D721Med (cell line): ENCODE results near the gene FSTL5.
A peak's percentile ranks its signal among the peaks of the same experiment; 100 is the strongest.

Experiments used
- DNase-seq: peaks from one replicate; pipeline ENCODE4 v3.0.0; 2011; ENCODE audit warnings: low spot score; ENCODE audit not compliant: insufficient read length
- FAIRE-seq: peaks from 2 replicates; lab custom pipeline; 2011; peaks lifted over from hg19 to GRCh38; lab: Jason Lieb, UNC
- CTCF ChIP-seq: IDR thresholded peaks from 2 replicates; pipeline ENCODE4 v1.5.1; 2012; ENCODE audit warnings: mild to moderate bottlenecking, control low read depth; ENCODE audit not compliant: insufficient read depth; ENCODE audit errors: missing control alignments

FSTL5 gene

GRCh38 chr4:161581262-161582230, 582.3 kb downstream of the FSTL5 start:
- FAIRE-seq: no peak
- no peak for TF ChIP-seq CTCF
- no peak for DNase-seq

GRCh38 chr4:161577579-161578301, 586.1 kb downstream of the FSTL5 start:
- FAIRE-seq (peak; percentile 11), DNase-seq (no peak)
- TF ChIP-seq CTCF: no peak

- FAIRE-seq: peak; percentile 84
- TF ChIP-seq CTCF: no peak
These were observed 590.0 kb downstream of the FSTL5 start for GRCh38 chr4:161573836-161574235.

GRCh38 chr4:161564230-161564834, 599.5 kb downstream of the FSTL5 start:
- FAIRE-seq (no peak), DNase-seq (no peak)
- TF ChIP-seq CTCF: peak; percentile 43

More at GRCh38 chr4:161573836-161574235, 590.0 kb downstream of the FSTL5 start:
- no peak for DNase-seq

- FAIRE-seq (peak; percentile 76), DNase-seq (no peak)
- TF ChIP-seq CTCF: no peak
These were observed 607.8 kb downstream of the FSTL5 start for GRCh38 chr4:161555689-161556660.

- TF ChIP-seq CTCF: no peak
- FAIRE-seq (no peak), DNase-seq (no peak)
These were observed 609.3 kb downstream of the FSTL5 start for GRCh38 chr4:161554372-161554990.
